ENCODE data around the gene TSHZ2.
A peak's percentile ranks its signal among the peaks of the same experiment; 100 is the strongest.

The TSHZ2 gene

GRCh38 chr20:53161473-53161872 is 189.3 kb downstream of the TSHZ2 start:
- TF ChIP-seq EZH2phosphoT487 (IDR thresholded peaks at IDR 0.05; ENCODE audit: low read depth) = no peak
- no peak for TF ChIP-seq CTCF (IDR thresholded peaks at IDR 0.05; ENCODE audit: low read depth, low read length)
- H3K27ac ChIP-seq (ENCODE audit: low read length) = peak overlapping the region; percentile 49
- H3K4me3 ChIP-seq (ENCODE audit: low read length) = no peak overlapping the region
- no peaks in the 10 kb centered on the region for H3K79me2 ChIP-seq (ENCODE audit: low read length)
- no peaks in the 10 kb centered on the region for H3K27me3 ChIP-seq (ENCODE audit: low read depth, low read length)
- no peak overlapping the region for H2AFZ ChIP-seq (ENCODE audit: low read depth, low read length)
- H3K36me3 ChIP-seq (replicated peaks; ENCODE audit: low read depth, low read length) = no peaks in the 10 kb centered on the region
- peaks cover 42% of the 10 kb centered on the region for H3K4me1 ChIP-seq (ENCODE audit: low read length)
- no peaks in the 10 kb centered on the region for H3K9me3 ChIP-seq (ENCODE audit: insufficient read depth, low read length)
- no peak overlapping the region for H3K9ac ChIP-seq (ENCODE audit: low read length)
- peak overlapping the region; percentile 5 for H3K4me2 ChIP-seq (ENCODE audit: low read length)
- H4K20me1 ChIP-seq (ENCODE audit: insufficient read depth, low read length) = no peaks in the 10 kb centered on the region

DNA sequence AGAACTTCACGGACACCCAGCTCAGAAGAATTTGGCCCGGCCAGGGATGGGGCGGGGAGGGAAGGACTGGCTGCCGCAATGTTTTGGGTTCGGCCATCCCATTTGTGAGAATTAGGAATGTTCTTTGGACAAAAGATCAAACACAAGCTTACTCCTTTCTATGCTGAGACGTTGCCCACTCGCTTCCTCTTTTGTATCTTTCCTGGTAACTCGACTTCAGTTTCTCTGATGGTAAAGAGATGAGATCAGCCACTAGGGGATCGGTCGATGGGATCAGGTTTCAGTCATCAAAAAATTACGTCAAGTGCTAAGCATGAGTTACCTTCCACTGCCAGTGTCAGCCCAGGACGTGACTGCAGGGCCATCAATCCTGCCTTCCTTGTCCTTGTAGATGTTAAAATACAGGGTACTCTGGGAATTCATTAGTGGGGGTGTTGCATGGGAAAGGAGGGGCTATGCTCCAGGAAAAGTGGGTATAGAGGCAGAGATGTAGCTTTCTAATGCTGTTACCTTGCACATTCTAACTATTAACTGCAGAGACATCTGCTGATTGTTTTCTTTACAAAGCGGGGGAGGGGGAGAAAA is 190.2 kb downstream of the TSHZ2 start:
- no peaks in the 10 kb centered on the region for H3K36me3 ChIP-seq (replicated peaks; ENCODE audit: low read depth, low read length)
- no peaks in the 10 kb centered on the region for H3K79me2 ChIP-seq (ENCODE audit: low read length)
- no peaks in the 10 kb centered on the region for H3K9me3 ChIP-seq (ENCODE audit: insufficient read depth, low read length)
- no peak overlapping the region for H3K9ac ChIP-seq (ENCODE audit: low read length)
- H3K4me2 ChIP-seq (ENCODE audit: low read length) = peak overlapping the region; percentile 41
- H3K4me1 ChIP-seq (ENCODE audit: low read length) = peaks cover 33% of the 10 kb centered on the region
- H3K4me3 ChIP-seq (ENCODE audit: low read length) = no peak overlapping the region
- H2AFZ ChIP-seq (ENCODE audit: low read depth, low read length) = no peak overlapping the region
- H3K27ac ChIP-seq (ENCODE audit: low read length) = peak overlapping the region; percentile 49
- H4K20me1 ChIP-seq (ENCODE audit: insufficient read depth, low read length) = no peaks in the 10 kb centered on the region
- H3K27me3 ChIP-seq (ENCODE audit: low read depth, low read length) = no peaks in the 10 kb centered on the region
- TF ChIP-seq CTCF (IDR thresholded peaks at IDR 0.05; ENCODE audit: low read depth, low read length) (peak; percentile 28), EZH2phosphoT487 (IDR thresholded peaks at IDR 0.05; ENCODE audit: low read depth) (no peak)

- Histone ChIP-seq H2AFZ (ENCODE audit: low read depth, low read length) (no peak overlapping the region), H3K27me3 (ENCODE audit: low read depth, low read length) (no peaks in the 10 kb centered on the region; the same call in 1 of the 2 replicates), H3K4me3 (ENCODE audit: low read length) (no peak overlapping the region), H3K9ac (ENCODE audit: low read length) (no peak overlapping the region), H4K20me1 (ENCODE audit: insufficient read depth, low read length) (no peaks in the 10 kb centered on the region), H3K4me1 (ENCODE audit: low read length) (peaks cover 22% of the 10 kb centered on the region), H3K9me3 (ENCODE audit: insufficient read depth, low read length) (no peaks in the 10 kb centered on the region), H3K4me2 (ENCODE audit: low read length) (no peak overlapping the region), H3K27ac (ENCODE audit: low read length) (no peak overlapping the region), H3K36me3 (replicated peaks; ENCODE audit: low read depth, low read length) (no peaks in the 10 kb centered on the region), H3K79me2 (ENCODE audit: low read length) (no peaks in the 10 kb centered on the region)
- TF ChIP-seq CTCF (IDR thresholded peaks at IDR 0.05; ENCODE audit: low read depth, low read length) = no peak
- no peak for TF ChIP-seq EZH2phosphoT487 (IDR thresholded peaks at IDR 0.05; ENCODE audit: low read depth)
Observed at GRCh38 chr20:53163486-53163885, 191.3 kb downstream of the TSHZ2 start.

DNA sequence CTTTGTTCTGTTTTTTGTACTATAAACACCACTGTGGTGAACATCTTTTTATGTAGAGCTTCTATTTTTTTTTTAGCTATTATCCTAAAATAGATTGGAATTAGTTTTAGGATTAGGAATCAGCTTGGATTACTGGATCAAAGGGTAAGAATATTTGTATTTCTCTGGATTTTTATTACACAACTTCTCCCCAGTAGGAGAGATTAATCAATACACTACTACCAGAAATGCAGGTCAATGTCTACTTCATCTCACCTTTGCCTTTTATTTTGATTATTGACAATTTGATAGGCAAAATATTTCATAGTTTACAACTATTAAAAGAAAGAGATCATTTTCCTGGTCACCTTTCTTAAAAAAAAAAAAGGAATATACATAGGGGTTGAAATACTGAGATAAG is 191.9 kb downstream of the TSHZ2 start:
- Histone ChIP-seq H3K27me3 (ENCODE audit: low read depth, low read length) (peaks cover 5% of the 10 kb centered on the region; the same call in 1 of the 2 replicates), H3K4me3 (ENCODE audit: low read length) (no peak overlapping the region), H3K9me3 (ENCODE audit: insufficient read depth, low read length) (no peaks in the 10 kb centered on the region), H3K9ac (ENCODE audit: low read length) (no peak overlapping the region), H3K36me3 (replicated peaks; ENCODE audit: low read depth, low read length) (no peaks in the 10 kb centered on the region), H2AFZ (ENCODE audit: low read depth, low read length) (no peak overlapping the region), H3K27ac (ENCODE audit: low read length) (no peak overlapping the region), H3K4me2 (ENCODE audit: low read length) (no peak overlapping the region), H4K20me1 (ENCODE audit: insufficient read depth, low read length) (no peaks in the 10 kb centered on the region), H3K79me2 (ENCODE audit: low read length) (no peaks in the 10 kb centered on the region), H3K4me1 (ENCODE audit: low read length) (peaks cover 21% of the 10 kb centered on the region)
- TF ChIP-seq CTCF (IDR thresholded peaks at IDR 0.05; ENCODE audit: low read depth, low read length) (no peak), EZH2phosphoT487 (IDR thresholded peaks at IDR 0.05; ENCODE audit: low read depth) (no peak)
